ENCODE results near the gene NCOA1.
"Not testable (repeated sequence)": the region's sequence is repeated elsewhere in the genome, so short reads cannot be mapped to it uniquely, and the experiment has no call there.

Gene NCOA1

DNA sequence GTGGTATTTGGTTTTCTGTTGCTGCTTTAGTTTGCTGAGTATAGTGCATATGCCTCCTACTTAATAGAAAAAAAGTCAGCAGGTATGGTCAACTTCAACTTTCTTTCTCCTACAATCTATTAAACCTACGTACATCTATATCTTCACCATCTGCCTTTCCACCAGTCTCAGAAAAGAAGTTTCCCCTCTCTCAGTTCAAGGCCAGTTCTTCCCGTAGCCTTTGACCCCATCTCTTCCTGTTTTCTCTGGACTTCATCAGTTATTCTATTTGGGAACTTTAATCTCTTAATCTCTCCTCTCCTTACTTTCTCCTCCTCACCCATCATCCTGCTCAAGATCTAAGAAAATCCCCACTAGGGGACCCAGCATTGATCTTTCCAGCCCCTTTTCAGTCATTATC, 296.5 kb downstream of the NCOA1 start:
- DNase-seq (ENCODE audit: low read depth, low spot score): no peak

DNA sequence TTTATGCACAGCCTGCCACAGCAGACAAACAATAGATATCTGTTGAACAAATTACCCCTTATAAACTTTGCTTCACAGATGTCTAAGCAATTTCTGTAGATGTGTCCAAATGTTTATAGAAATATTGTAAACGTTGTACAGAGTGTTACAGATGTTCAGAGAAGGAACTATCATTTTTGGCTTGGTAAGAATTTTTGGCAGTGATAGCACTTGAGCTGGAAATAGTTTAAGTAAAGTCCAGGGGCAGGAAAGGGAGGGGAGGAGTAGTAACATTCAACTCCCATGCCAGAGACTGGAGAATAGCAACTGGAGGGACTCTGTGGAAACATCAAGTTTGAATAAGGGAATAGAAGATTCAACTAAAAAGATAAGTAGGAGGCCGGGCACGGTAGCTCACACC, 297.8 kb downstream of the NCOA1 start:
- DNase-seq (ENCODE audit: low read depth, low spot score): no peak

DNA sequence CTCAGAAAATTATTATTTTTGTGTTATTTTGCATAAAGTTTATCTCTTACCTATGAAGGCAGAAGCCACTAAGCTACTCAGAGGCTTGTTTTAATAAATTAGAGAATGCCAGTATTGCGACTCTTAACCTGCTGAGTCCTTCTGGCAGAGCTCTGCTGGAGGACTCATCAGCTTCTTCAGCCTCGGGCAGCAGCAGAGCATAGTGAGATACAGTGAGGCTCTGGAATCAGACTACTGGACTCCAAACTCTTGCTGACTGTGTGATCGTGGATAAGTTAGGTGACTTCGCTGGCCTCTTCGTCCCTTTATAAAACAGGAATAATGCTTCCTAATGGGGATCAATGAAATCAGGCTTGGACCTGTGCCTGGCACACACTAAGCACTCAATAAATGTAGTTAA, 300.4 kb downstream of the NCOA1 start:
- no peak for DNase-seq (ENCODE audit: low read depth, low spot score)

DNA sequence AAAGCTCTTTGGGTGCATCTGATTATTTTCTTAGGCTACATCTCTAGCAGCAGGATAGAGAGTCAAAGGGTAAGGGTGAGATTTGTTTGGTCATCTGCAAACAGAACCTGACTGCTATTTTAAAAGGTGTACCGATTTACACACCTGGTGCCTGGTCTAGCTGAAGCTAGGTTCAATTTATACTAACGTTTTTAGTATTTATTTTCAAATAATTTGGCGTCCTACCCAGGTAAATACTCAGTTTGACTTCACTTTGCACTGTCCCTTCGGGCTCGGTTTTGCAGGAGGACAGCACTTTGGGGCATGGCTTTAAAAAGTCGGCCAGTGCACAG, 301.5 kb downstream of the NCOA1 start:
- no peak for DNase-seq (ENCODE audit: low read depth, low spot score)

DNA sequence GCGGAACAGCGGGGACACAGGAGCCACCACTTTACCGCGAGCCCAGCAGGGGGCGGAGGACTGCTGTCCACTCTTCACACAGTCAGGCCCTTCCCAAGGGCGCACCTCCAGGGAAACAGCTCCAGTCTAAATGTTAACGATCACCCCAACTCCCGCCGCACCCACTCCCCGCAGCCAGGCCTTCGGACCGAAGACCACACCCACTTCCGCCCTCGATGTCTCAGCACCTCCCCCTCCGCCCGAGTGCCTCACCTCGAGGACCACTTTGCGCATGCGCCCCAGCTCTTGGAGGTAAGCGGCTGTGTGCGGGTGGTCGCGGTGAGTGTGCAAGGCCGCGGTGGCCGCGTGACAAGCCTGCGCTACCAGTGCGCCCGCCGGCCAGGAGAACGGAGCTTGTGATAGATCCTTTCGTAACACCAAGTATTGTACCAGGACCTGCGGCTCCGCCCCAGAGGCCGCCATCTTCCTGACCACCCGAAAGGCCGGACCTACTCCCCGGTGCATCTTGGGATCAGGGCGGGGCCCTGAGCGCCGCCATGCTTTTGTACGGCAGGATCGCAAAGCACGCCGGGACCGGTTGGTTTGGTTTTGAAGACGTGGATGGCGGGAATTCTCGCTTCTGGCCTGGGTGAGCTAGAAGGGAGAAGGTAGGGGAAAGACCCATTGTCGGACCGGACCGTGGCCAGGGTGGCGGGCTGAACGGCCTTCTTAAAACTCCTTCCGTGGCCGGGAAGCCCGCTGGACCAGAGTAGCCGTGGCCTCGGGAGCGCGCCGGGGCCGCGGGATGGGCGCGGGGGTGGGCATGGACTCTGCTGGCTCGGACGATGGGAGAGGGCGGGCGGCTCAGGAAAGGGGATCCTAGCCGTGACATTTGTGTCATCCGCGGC, 302.1 kb downstream of the NCOA1 start, which contains the start of the genes CENPO and PTRHD1:
CENPO (plus strand) TSS at position 552 of the 887 bp plus-strand sequence. CDS start 495 bp downstream, outside the sequence.
PTRHD1 (minus strand) TSS at position 518 of the 887 bp plus-strand sequence; CDS start at position 504, 14 bp downstream.
- DNase-seq (ENCODE audit: low read depth, low spot score): peak; percentile 91

DNA sequence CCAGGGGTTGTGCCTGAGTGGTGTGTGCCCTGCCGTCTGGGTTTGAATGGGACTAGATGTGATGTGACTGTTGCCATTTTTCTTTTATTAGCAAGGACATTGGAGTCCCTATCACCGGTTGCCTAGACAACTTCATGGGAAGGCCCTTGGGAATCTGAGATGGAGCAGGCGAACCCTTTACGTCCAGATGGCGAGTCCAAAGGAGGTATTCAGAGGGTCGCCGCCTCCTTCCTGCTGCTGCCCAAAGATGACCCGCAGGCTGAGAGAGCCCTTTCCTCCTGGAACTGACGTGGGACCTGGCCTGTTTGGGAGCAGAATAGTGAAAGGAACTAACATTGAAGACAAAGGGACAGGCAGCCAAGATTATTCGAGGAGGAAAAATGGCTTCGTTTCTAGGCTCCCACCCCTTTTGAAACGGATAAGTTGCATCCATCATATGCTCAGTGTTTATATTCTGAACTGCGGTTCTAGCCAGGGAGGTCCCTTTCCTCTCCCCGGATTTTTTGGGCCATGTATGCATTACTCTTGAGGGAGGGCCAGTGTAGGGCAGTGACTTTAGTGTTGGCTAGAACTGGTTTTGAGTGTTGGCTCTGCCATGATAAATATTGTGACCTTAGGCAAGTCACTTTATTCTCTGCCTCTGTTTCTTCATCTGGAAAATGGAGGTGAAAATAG, 302.8 kb downstream of the NCOA1 start:
- no peak for DNase-seq (ENCODE audit: low read depth, low spot score)

DNA sequence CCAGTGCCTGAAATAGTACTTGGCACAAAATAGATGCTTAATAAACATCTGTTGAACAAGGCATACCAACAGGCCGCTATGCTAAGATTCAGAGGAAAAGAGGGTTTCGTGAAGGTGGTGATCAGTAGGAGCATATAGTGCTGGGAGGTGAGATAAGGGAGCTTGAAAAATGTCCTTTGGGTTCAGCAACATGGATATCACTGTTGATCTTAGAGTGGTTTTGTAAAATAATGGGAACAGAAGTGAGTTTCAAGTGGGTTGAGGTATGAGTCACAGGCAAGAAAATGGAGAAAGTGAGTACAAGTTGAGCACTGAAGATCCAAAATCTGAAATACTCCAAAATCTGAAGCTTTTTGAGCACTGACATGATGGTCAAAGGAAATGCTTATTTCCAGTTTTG, 306.6 kb downstream of the NCOA1 start:
- no peak for DNase-seq (ENCODE audit: low read depth, low spot score)

DNA sequence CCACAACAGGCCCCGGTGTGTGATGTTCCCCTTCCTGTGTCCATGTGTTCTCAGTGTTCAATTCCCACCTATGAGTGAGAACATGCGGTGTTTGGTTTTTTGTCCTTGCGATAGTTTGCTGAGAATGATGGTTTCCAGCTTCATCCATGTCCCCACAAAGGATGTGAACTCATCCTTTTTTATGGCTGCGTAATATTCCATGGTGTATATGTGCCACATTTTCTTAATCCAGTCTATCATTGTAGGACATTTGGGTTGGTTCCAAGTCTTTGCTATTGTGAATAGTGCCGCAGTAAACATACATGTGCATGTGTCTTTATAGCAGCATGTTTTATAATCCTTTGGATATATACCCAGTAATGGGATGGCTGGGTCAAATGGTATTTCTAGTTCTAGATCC, 309.4 kb downstream of the NCOA1 start:
- DNase-seq (ENCODE audit: low read depth, low spot score): not testable (repeated sequence)

DNA sequence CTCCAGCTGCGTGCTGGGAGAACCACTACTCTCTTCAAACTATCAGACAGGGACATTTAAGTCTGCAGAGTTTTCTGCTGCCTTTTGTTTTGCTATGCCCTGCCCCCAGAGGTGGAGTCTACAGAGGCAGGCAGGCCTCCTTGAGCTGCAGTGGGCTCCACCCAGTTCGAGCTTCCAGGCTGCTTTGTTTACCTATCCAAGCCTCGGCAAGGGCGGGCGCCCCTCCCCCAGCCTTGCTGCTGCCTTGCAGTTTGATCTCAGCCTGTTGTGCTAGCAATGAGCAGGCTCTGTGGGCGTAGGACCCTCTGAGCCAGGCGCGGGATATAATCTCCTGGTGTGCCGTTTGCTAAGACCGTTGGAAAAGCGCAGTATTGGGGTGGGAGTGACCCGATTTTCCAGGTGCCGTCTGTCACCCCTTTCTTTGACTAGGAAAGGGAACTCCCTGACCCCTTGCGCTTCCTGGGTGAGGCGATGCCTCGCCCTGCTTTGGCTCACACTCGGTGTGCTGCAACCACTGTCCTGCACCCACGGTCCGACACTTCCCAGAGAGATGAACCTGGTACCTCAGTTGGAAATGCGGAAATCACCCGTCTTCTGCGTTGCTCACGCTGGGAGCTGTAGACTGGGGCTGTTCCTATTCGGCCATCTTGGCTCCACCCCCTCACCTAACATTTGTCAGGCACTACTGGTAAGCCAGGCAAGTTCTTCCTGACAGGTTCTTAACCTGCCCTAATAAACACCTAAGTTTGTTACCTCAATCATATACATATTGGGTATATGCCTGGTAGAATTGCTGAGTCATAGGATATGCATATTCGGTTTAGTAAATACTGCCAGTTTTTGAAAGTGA, 315.0 kb downstream of the NCOA1 start:
- not testable (repeated sequence) for DNase-seq (ENCODE audit: low read depth, low spot score)

DNA sequence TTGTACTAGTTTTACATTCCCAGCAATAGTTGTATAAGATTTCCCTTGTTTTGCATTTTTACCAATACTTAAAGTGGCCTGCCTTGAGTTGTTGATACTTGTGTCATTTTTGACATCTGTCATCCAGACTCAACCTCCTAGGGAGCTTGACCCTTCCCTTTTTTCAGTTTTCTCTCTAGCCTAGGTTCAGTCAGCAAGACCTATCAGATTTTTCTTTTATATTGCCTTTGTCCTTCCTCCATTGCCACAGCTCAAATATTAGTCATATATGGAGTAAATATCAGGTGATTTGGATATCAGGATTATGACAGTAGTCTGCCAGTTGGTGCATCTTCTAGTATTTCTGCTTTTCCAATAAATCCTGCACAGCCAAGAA, 315.6 kb downstream of the NCOA1 start:
- DNase-seq (ENCODE audit: low read depth, low spot score): no peak

DNA sequence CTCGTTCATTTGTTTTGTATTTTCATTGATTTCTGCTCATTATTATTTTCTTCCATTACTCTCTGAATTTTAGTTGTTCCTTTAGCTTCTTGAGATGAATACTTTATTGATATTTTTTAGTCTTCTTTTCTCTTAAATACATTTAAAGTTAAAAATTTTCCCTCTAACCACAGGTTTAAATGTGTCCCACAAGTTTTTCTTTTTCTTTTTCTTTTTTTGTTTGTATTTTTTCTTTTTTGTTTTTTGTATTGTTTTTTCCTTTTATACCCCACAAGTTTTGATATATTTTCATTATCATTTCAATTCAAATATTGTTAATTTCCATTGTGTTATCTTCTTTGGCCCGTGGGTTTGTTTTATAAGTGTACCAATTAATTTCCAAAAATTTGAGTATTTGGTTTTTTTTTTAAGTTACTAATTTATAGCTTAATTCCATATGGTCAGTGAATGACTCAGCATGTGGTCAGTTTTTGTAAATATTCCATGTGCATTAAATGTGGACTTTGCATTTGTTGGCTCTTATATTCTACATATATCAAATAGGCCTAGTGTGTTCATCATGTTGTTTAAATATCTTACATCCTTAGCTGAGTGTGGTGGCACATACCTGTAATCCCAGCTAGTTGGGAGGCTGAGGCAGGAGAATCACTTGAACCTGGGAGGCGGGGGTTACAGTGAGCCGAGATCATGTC, 318.4 kb downstream of the NCOA1 start:
- DNase-seq (ENCODE audit: low read depth, low spot score): no peak

DNA sequence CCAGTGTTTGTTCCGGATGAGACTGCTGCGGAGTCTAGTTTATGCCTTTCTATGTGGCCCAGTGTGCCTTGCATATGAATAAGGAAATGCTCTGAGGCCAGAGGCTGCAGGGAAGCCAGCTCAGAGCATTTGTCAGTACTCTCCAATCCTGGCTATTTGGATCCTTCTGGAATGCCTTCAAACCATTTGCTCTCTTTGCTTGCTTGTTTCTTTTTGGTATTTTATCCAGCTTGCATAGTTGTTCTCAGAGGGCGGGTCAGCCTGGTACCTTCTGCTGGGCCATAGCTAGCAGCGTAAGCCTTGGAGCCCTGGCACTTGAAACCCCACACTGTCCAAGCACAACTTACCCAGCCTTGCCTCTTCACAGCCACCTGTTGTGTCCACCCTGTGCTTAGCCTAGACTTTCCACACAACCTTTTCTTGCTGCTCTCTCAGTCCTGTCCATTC, 322.7 kb downstream of the NCOA1 start:
- no peak for DNase-seq (ENCODE audit: low read depth, low spot score)

DNA sequence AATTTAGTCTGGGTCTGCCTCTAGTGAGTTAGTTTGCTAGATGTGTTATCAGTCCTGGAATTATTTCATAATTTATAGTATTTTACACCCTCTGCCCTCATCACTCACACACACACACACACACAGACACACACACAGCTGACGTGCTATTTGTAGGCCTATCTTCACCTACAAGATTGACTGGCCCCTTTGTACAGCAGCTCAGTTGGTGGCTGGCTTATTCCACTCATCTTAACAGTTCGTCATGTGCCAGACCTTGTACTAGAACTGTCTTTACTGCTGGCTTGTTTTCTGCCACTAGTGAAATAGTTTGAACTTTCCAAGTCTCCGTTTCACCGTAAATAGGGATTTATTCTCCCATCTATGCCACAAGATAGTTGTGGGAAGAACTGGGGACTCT, 323.5 kb downstream of the NCOA1 start:
- DNase-seq (ENCODE audit: low read depth, low spot score): no peak

DNA sequence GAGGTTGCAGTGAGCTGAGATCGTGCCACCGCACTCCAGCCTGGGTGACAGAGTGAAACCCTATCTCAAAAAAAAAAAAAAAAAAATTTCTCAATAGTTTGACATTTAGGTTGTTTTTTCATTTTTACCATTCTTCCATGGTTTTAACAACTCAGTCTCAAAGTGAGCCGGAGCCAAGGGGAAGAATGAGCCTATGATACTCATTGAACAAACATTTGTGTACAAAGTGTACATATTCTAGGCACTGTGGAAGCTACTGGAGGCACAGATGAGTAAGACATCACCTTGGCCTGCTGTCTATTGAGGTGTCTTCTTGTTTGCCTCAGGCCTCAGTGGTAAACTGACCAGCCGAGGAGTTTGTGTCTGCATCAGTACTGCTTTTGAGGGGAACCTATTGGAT, 324.1 kb downstream of the NCOA1 start:
- DNase-seq (ENCODE audit: low read depth, low spot score): no peak

DNA sequence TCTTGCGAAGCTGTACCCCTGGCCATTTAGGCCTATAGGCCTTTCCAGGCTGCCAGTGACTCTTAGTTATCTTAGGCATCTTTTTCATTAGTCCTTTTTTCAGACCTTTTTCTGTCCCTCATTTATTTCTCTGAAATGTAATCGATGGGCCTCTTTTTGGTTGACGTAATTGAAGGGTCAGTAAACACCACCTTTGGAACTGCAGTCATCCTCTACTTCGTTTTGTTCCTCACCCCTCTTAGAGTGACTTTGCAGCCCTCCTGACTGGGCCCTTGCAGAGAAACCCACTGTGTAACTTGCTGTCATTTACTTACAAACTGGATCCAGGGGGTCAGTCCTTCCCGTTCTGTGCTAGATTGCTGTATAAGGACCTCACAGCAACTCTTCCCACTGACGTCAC, 325.4 kb downstream of the NCOA1 start:
- DNase-seq (ENCODE audit: low read depth, low spot score): no peak

DNA sequence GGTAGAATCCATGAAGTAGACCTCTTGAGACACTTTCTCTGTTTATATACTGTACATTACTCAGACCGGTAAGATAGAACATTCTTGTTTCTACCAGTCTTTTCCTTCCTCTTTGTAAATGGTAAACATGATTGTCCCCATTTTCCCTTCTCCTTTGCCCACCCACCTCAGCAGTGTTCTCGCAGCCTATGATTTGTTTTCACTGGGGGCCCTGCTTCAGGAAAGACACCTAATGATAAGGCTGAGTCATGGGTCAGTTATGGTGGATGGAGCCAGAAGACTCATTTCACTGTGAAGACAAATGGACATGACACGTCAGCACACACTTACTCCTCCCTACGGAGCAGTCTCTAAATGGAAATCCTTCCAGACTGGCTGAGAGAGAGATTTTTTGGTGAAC, 325.8 kb downstream of the NCOA1 start:
- DNase-seq (ENCODE audit: low read depth, low spot score): no peak

DNA sequence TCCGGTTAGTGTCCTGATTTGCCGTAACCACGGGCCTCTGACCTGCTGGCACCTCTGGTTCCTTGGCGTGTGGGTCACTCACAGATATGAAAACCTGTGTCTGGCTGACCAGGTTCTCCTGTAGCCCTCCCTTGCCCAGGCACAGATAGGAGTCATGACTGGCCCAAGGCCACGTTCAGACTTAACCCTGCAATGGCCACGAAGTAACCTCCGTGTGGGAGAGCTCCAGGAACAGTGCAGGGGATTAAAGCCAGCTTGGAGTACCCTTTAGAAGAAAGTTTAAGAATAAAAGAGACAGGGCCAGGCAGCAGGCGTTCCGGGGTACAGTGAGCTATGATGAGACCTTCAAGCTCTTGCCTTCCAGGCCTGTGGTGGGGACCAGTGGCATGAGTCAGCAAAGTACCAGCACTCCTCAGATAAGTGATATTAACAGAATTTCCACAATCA, 327.7 kb downstream of the NCOA1 start:
- no peak for DNase-seq (ENCODE audit: low read depth, low spot score)

DNA sequence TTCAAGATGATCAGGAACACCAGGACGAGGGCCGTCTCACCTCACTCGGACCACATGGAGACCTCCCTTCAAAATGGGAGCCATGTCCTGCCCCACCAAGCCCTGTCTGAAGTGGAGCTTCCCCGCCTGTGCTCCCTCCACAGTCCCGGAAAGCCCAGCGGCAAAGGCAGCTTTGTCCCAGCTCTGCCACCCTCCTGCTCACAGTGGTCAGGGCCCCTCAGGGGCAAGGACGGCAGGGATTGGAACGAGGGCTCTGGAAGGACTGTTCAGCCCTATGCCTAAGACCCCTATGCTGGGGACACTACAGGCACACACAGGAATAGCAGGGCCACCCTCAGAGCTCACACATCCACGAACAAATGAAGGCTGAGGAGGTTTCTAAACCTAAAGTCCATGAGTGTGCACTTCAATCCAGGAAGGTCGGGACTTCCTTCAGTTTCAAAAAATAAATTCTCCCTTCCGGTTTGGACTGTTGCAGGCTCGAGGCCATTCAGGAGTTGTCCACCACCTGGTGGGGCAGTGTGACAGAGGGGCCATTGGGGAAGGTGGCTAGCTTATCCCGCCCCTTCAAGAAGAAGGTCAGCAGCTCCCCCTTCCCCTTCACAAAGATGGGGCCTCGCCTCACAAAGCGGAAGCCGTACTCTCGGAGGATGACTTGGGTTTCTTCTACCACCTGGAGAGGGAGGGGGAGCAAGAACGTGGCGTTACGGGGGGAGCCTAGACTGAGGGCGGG, 328.6 kb downstream of the NCOA1 start:
- DNase-seq (ENCODE audit: low read depth, low spot score): no peak

DNA sequence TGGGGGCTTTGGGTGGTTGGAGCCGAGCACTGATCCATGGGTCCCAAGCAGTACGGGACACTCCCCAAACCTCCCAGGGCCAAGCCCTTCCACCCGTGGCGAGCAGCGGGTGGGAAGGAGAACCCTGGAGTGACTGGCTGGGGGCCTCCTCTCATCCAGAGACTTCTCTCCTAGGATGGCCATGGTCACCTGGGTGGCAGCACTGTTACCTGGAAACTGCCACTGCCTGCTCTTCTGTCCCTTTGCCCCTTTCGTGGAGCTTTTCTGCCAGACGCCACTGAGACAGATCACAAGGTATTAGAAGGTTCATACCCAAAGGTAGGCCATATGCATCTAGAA, 329.1 kb downstream of the NCOA1 start:
- DNase-seq (ENCODE audit: low read depth, low spot score): no peak
